ENCODE data around the gene TMEM108. TPM values are rescaled to one million over a fixed set of nuclear protein-coding genes. Genes with fewer than 3 reads are reported as not detected.

Gene TMEM108
- polyA plus RNA-seq, 1 donor (not counting 4 experiments of a cell fraction or from before 2014, with no cell fraction given): not detected

GRCh38 chr3:133237380-133237779 lies 199.2 kb downstream of the TMEM108 start:
- DNase-seq (ENCODE audit: low read depth, low spot score) (no peak), FAIRE-seq (no peak)
- H3K36me3 ChIP-seq (ENCODE audit: control insufficient read depth in 2 of 2, extremely low read depth in 1 of 2, insufficient read depth in 2 of 2, low read length in 2 of 2): no peaks in the 10 kb centered on the region
- H3K4me1 ChIP-seq (ENCODE audit: control insufficient read depth, extremely low read depth, insufficient read depth, low read length): no peaks in the 10 kb centered on the region
- H3K79me2 ChIP-seq (ENCODE audit: control insufficient read depth, insufficient read depth, low read length): no peaks in the 10 kb centered on the region
- no peak overlapping the region for H2AFZ ChIP-seq (ENCODE audit: control insufficient read depth, low read length)
- no peak overlapping the region for H3K4me2 ChIP-seq (ENCODE audit: control insufficient read depth, extremely low read depth, insufficient read depth, low read depth, low read length)
- no peaks in the 10 kb centered on the region for H3K9me3 ChIP-seq (ENCODE audit: control insufficient read depth, low read depth, low read length)
- no peak overlapping the region for H3K4me3 ChIP-seq (ENCODE audit: control insufficient read depth in 2 of 3, extremely low read depth in 1 of 3, insufficient read depth in 2 of 3, low read depth in 1 of 3, low read length in 3 of 3)
- no peak overlapping the region for H3K9ac ChIP-seq (ENCODE audit: control insufficient read depth, extremely low read depth, insufficient read depth, low read length)
- no peaks in the 10 kb centered on the region for H3K27me3 ChIP-seq (ENCODE audit: control insufficient read depth, extremely low read depth, insufficient read depth, low read length)
- dilution Hi-C loops (cut with MboI; ENCODE audit: extremely low pct_ligation_motif_present, low sequenced_read_pairs): no loop called here
- no peak for TF ChIP-seq EZH2 (IDR thresholded peaks at IDR 0.05; ENCODE audit: low read length)
- no peak for TF ChIP-seq CTCF (optimal IDR thresholded peaks at IDR 0.05 in 1 of 3, IDR thresholded peaks at IDR 0.05 in 1 of 3, conservative IDR thresholded peaks at IDR 0.05 in 1 of 3; ENCODE audit: extremely low read depth in 1 of 3, insufficient read depth in 2 of 3, low read length in 3 of 3)
- no peaks in the 10 kb centered on the region for H4K20me1 ChIP-seq (ENCODE audit: control insufficient read depth, extremely low read depth, insufficient read depth, low read length)
- no peak overlapping the region for H3K27ac ChIP-seq (ENCODE audit: control insufficient read depth, insufficient read depth, low read length)
- no peaks in the 10 kb centered on the region for H3K9me1 ChIP-seq (ENCODE audit: control insufficient read depth, extremely low read depth, insufficient read depth, low read length)

DNA sequence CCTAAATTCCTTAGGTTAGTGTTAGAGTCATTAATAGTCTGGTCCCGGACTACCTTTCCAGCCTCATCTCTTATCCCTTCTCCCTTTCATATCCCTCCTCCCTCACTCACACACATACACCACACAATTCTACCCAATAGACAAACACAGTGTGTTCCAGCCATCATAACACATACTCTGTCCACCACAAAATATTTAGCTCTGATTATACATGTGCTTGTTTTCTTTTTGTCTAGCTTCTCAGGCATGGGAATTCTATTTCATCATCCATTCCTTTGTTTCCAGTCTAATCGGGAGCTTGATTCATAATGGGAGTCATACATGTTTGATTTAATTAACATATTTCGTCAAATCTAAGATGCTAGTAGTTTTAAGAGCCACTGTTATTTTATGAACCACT lies 199.8 kb downstream of the TMEM108 start:
- Histone ChIP-seq H3K4me3 (ENCODE audit: control insufficient read depth in 2 of 3, extremely low read depth in 1 of 3, insufficient read depth in 2 of 3, low read depth in 1 of 3, low read length in 3 of 3) (no peak overlapping the region), H2AFZ (ENCODE audit: control insufficient read depth, low read length) (no peak overlapping the region), H3K27me3 (ENCODE audit: control insufficient read depth, extremely low read depth, insufficient read depth, low read length) (no peaks in the 10 kb centered on the region), H3K79me2 (ENCODE audit: control insufficient read depth, insufficient read depth, low read length) (no peaks in the 10 kb centered on the region), H3K4me2 (ENCODE audit: control insufficient read depth, extremely low read depth, insufficient read depth, low read depth, low read length) (no peak overlapping the region), H3K9me3 (ENCODE audit: control insufficient read depth, low read depth, low read length) (no peaks in the 10 kb centered on the region), H3K9ac (ENCODE audit: control insufficient read depth, extremely low read depth, insufficient read depth, low read length) (no peak overlapping the region), H3K36me3 (ENCODE audit: control insufficient read depth in 2 of 2, extremely low read depth in 1 of 2, insufficient read depth in 2 of 2, low read length in 2 of 2) (no peaks in the 10 kb centered on the region), H4K20me1 (ENCODE audit: control insufficient read depth, extremely low read depth, insufficient read depth, low read length) (no peaks in the 10 kb centered on the region), H3K27ac (ENCODE audit: control insufficient read depth, insufficient read depth, low read length) (no peak overlapping the region), H3K9me1 (ENCODE audit: control insufficient read depth, extremely low read depth, insufficient read depth, low read length) (no peaks in the 10 kb centered on the region), H3K4me1 (ENCODE audit: control insufficient read depth, extremely low read depth, insufficient read depth, low read length) (no peaks in the 10 kb centered on the region)
- DNase-seq (ENCODE audit: low read depth, low spot score): no peak
- dilution Hi-C loops (cut with MboI; ENCODE audit: extremely low pct_ligation_motif_present, low sequenced_read_pairs): no loop called here
- FAIRE-seq: no peak
- no peak for TF ChIP-seq CTCF (optimal IDR thresholded peaks at IDR 0.05 in 1 of 3, IDR thresholded peaks at IDR 0.05 in 1 of 3, conservative IDR thresholded peaks at IDR 0.05 in 1 of 3; ENCODE audit: extremely low read depth in 1 of 3, insufficient read depth in 2 of 3, low read length in 3 of 3)
- no peak for TF ChIP-seq EZH2 (IDR thresholded peaks at IDR 0.05; ENCODE audit: low read length)

Measured in keratinocyte (primary cell).